OCI-LY7 (cell line): ENCODE data around the gene MERTK. TPM values are rescaled to one million over a fixed set of nuclear protein-coding genes. Genes with fewer than 3 reads are reported as not detected.

ENCODE experiments used
- BruUV-seq: library from RNA; stranded (reverse); fragments of 400-500 nt; replicated peaks from 2 replicates; lab custom pipeline; 2021; lab: Mats Ljungman, UMichigan
- CTCF ChIA-PET: fragments of 300-600 bp; sonication (Branson Sonifier 250); formaldehyde crosslinking; loops from one replicate; lab custom pipeline; 2022; ENCODE audit warnings: antibody characterized with exemption; ENCODE audit not compliant: unreplicated experiment; lab: Charles Lee
- POLR2A ChIA-PET: fragments of 300-600 bp; sonication (Branson Sonifier 250); formaldehyde crosslinking; loops from one replicate; lab custom pipeline; 2022; ENCODE audit warnings: antibody characterized with exemption; lab: Charles Lee
- DNase-seq: peaks from one replicate; pipeline ENCODE4 v3.0.0-alpha.2; 2015; ENCODE audit warnings: low spot score
- H2AFZ ChIP-seq: fragments of 200-600 bp; sonication (generic), shearing (Covaris generic); 2 replicates; pipeline ENCODE4 v1.6.1; 2014; ENCODE audit warnings: mild to moderate bottlenecking, antibody characterized with exemption, low read length, moderate library complexity
- H3K27ac ChIP-seq: fragments of 200-600 bp; sonication (generic); 2 replicates; pipeline ENCODE4 v1.5.1; 2014; ENCODE audit warnings: mixed run types, low read depth, mild to moderate bottlenecking, moderate library complexity, low read length, inconsistent platforms; ENCODE audit not compliant: poor library complexity, severe bottlenecking
- H3K36me3 ChIP-seq: fragments of 200-600 bp; sonication (generic); 2 replicates; pipeline ENCODE4 v1.6.1; 2014; ENCODE audit warnings: mild to moderate bottlenecking, antibody characterized with exemption, low read length, moderate library complexity, mixed read lengths; ENCODE audit not compliant: insufficient read depth
- H3K4me1 ChIP-seq: fragments of 200-600 bp; sonication (generic); 2 replicates; pipeline ENCODE4 v1.5.1; 2014; ENCODE audit warnings: mild to moderate bottlenecking, low read length; ENCODE audit not compliant: insufficient read depth, poor library complexity, severe bottlenecking
- H3K4me2 ChIP-seq: fragments of 200-600 bp; sonication (generic); 2 replicates; pipeline ENCODE4 v1.6.1; 2014; ENCODE audit warnings: mild to moderate bottlenecking, low read length
- H3K4me3 ChIP-seq: fragments of 200-600 bp; sonication (generic); 2 replicates; pipeline ENCODE4 v1.5.1; 2014; ENCODE audit warnings: mild to moderate bottlenecking, low read depth, low read length; ENCODE audit not compliant: poor library complexity, severe bottlenecking
- H3K79me2 ChIP-seq: fragments of 200-600 bp; sonication (generic); 2 replicates; pipeline ENCODE4 v1.6.1; 2016; ENCODE audit warnings: low read depth, mild to moderate bottlenecking, low read length, moderate library complexity, mixed read lengths; ENCODE audit not compliant: insufficient read depth
- H3K9me2 ChIP-seq: fragments of 200-600 bp; sonication (generic); 2 replicates; pipeline ENCODE4 v1.6.1; 2016; ENCODE audit warnings: mild to moderate bottlenecking, low read length, mixed read lengths; ENCODE audit not compliant: insufficient read depth
- H3K9me3 ChIP-seq: fragments of 200-600 bp; sonication (generic); 2 replicates; pipeline ENCODE4 v1.6.1; 2014; ENCODE audit warnings: mild to moderate bottlenecking, mixed run types, low read length, mixed read lengths
- H4K20me1 ChIP-seq: fragments of 200-600 bp; sonication (generic); 2 replicates; pipeline ENCODE4 v1.6.1; 2014; ENCODE audit warnings: mild to moderate bottlenecking, antibody characterized with exemption, low read length, moderate library complexity, mixed read lengths; ENCODE audit not compliant: insufficient read depth
- CTCF ChIP-seq: fragments of 200-600 bp; sonication (generic); conservative IDR thresholded peaks from 2 replicates; pipeline ENCODE4 v1.5.1; 2014; ENCODE audit warnings: mild to moderate bottlenecking, antibody characterized with exemption, low read length, moderate library complexity, mixed read lengths
- EZH2phosphoT487 ChIP-seq: fragments of 200-600 bp; sonication (generic); IDR thresholded peaks from 2 replicates; pipeline ENCODE4 v1.6.1; 2018; ENCODE audit warnings: low read depth, borderline replicate concordance, mild to moderate bottlenecking, mixed run types, antibody characterized with exemption, low read length, moderate library complexity, mixed read lengths
- intact Hi-C: fragments of 100-400 bp; cut with micrococcal nuclease; formaldehyde crosslinking; loops from one replicate; pipeline ENCODE4 v1.10.0; 2022; ENCODE audit not compliant: unreplicated experiment
- total RNA-seq, 2 experiments: library from RNA; depleted of rRNA in 1 of 2; stranded (reverse); fragments of >200 nt in 1 of 2; shearing (Covaris generic) in 1 of 2; gene quantifications; 2 replicates each; pipeline ENCODE4 v1.2.3, GENCODE V29; 2014 to 2022

Gene MERTK
- total RNA-seq, 2 experiments from 2014 or later = 0.38 TPM; not detected in 1

DNA sequence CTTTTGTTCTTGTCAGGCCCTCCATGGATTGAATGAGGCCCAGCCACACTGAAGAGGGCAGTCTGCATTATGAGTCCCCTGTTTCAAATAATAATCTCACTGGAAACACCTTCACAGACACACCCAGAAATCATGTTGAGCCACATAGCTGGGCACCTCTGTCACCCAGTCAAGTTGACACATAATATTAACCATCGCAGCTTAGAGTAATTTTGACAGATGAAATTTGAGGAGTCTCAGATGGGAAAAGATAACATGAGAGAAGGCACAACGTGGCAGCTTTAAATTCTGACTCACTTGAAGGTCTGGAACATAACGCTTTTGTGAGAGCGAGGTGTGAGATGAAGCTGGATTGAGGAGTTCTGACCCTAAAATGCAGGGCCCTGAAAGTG, 85.8 kb downstream of the MERTK start:
- H3K9me2 ChIP-seq = no peaks in the 10 kb centered on the region
- TF ChIP-seq EZH2phosphoT487 (no peak), CTCF (no peak)
- H3K36me3 ChIP-seq = no peaks in the 10 kb centered on the region
- DNase-seq = no peak
- BruUV-seq = no TSS peak
- H4K20me1 ChIP-seq = no peaks in the 10 kb centered on the region
- intact Hi-C loops = no loop called here
- no peak overlapping the region for H2AFZ ChIP-seq
- POLR2A ChIA-PET = no interaction called here
- no peak overlapping the region for H3K4me3 ChIP-seq
- H3K79me2 ChIP-seq = no peaks in the 10 kb centered on the region
- CTCF ChIA-PET = no interaction called here
- H3K4me1 ChIP-seq = no peaks in the 10 kb centered on the region
- H3K9me3 ChIP-seq = no peaks in the 10 kb centered on the region
- H3K4me2 ChIP-seq = no peak overlapping the region
- H3K27ac ChIP-seq = no peak overlapping the region

GRCh38 chr2:111985514-111985913, 87.1 kb downstream of the MERTK start:
- BruUV-seq = no TSS peak

More at GRCh38 chr2:111985514-111985913, 87.1 kb downstream of the MERTK start:
- Histone ChIP-seq H3K4me3 (no peak overlapping the region), H2AFZ (no peak overlapping the region), H3K9me3 (no peaks in the 10 kb centered on the region), H3K27ac (no peak overlapping the region), H4K20me1 (no peaks in the 10 kb centered on the region), H3K4me2 (no peak overlapping the region), H3K36me3 (no peaks in the 10 kb centered on the region), H3K9me2 (no peaks in the 10 kb centered on the region), H3K79me2 (no peaks in the 10 kb centered on the region), H3K4me1 (no peaks in the 10 kb centered on the region)
- intact Hi-C loops = no loop called here
- no peak for DNase-seq
- CTCF ChIA-PET = no interaction called here
- no peak for TF ChIP-seq CTCF
- TF ChIP-seq EZH2phosphoT487 = no peak
- POLR2A ChIA-PET = no interaction called here
